ENCODE data around the gene CYP11A1. TPM values are rescaled to one million over a fixed set of nuclear protein-coding genes. Genes with fewer than 3 reads are reported as not detected.

Gene CYP11A1
- total RNA-seq, 2 experiments from 2014 or later, result 0.29 to 0.31 TPM

DNA sequence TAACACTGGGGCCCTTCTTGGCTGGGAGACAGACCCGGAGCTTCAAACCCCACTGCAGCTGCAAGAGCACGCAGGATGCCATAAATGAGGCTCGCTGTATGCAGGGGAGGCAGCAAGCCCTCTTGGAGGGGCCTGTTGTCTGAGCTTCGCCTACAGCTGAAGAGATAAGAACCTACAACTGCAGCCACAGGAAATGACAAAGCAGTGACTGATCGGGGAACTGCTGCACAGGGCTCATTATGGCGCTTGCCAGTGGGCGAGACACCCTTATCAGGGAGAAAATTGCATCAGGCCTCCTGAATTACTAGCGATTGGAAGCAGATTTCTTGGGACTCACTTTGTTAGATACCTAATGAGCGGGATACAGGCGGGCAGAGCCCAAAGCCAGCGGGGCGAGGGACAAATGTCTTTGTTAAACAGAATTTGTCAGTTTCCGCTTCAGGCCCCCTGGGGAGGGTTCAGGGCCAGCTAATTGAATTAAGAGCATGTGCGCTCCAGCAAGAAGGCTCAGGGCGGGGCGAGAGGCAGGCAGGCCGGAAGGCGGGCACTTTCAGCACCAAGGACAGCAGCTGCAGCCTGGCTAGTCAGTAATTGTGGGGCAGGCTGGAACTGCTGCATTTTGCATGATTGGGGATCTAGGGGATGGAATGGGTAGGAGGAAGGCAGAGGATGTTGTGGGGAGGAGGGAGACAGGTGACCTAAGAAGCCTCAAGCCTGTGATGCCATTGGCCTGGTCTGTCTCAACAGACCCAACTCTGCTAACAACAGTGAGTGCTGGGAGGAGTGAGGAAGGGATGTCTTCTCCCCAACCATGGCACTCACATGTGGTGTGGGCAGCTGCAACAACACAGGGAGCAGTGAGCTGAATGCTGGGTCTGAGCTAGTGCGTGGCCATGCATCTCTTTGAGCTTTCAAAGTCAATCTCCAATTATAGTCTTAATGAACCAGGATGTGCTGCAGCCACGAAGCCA is 76.1 kb downstream of the CYP11A1 start:
- TF ChIP-seq, protein P1, sequence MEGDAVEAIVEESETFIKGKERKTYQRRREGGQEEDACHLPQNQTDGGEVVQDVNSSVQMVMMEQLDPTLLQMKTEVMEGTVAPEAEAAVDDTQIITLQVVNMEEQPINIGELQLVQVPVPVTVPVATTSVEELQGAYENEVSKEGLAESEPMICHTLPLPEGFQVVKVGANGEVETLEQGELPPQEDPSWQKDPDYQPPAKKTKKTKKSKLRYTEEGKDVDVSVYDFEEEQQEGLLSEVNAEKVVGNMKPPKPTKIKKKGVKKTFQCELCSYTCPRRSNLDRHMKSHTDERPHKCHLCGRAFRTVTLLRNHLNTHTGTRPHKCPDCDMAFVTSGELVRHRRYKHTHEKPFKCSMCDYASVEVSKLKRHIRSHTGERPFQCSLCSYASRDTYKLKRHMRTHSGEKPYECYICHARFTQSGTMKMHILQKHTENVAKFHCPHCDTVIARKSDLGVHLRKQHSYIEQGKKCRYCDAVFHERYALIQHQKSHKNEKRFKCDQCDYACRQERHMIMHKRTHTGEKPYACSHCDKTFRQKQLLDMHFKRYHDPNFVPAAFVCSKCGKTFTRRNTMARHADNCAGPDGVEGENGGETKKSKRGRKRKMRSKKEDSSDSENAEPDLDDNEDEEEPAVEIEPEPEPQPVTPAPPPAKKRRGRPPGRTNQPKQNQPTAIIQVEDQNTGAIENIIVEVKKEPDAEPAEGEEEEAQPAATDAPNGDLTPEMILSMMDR (IDR thresholded peaks at IDR 0.05), result no peak
- peaks cover 13% of the 10 kb centered on the region for H3K4me1 Mint-ChIP-seq (ENCODE audit: low read depth)
- no peaks in the 10 kb centered on the region for H3K36me3 Mint-ChIP-seq (ENCODE audit: low read depth)
- peaks cover 21% of the 10 kb centered on the region for H3K27me3 Mint-ChIP-seq
- H3K9me3 Mint-ChIP-seq, result no peaks in the 10 kb centered on the region
- CTCF ChIA-PET, result interaction anchor here (1.1 to 1.3 kb wide), 2 partner anchors 16 to 17 kb away, joined by 3 read pairs; no protein-coding TSS in a partner anchor
- peak; percentile 93 for ATAC-seq
- H3K4me3 Mint-ChIP-seq, result no peak overlapping the region
- H3K27ac Mint-ChIP-seq, result peak overlapping the region; percentile 84
- peak; percentile 93 for DNase-seq
- intact Hi-C loops (cut with micrococcal nuclease), result loop anchor here (10.0 kb wide), 1 partner anchor 67 kb away; no protein-coding TSS in a partner anchor
- POLR2A ChIA-PET, result interaction anchor here (0.6 kb wide), 1 partner anchor 119 kb away, joined by 3 read pairs; no protein-coding TSS in a partner anchor

DNA sequence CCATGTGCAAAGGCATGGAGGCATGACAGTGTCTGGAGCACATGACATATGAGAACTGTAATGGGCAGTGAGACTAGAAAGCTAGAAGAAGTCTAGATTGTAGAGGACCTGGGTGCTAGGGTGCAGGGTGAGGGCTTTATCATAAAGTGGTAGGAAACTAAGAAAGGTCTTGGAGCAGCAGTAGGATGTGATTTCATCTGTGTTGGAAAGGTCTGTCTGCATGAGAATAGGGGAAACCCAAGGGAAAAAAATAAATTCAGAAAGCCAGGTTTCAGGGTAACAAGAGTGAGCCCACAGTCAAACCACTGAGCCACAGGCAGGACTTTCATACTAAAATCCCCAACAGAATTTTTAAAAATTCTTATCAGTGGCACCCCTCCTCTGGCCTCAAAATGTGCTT is 76.8 kb downstream of the CYP11A1 start:
- intact Hi-C loops (cut with micrococcal nuclease), result loop anchor here (10.0 kb wide), 1 partner anchor 66 kb away; no protein-coding TSS in a partner anchor
- Mint-ChIP-seq H3K27me3 (peaks cover 21% of the 10 kb centered on the region), H3K36me3 (ENCODE audit: low read depth) (no peaks in the 10 kb centered on the region)

DNA sequence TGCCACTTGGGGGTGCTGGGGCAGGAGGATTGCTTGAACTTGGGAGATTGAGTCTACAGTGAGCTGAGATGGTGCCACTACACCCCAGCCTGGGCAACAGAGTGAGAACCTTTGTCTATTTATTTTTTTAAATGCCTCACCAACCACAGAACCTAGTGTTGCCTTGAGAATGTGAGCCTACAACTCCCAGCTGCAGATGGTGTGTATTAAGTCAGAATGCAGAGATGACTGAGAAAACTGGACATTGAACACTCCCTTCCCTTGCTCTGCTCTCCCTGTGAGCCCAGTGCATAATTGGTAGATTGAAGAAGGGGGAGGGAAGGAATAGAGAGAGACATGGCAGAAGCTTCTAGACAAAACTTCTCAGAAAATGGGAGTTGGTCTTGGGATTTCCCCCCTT is 77.8 kb downstream of the CYP11A1 start:
- DNase-seq (no peak), ATAC-seq (no peak)
- Mint-ChIP-seq H3K4me3 (no peak overlapping the region), H3K9me3 (no peaks in the 10 kb centered on the region), H3K36me3 (ENCODE audit: low read depth) (no peaks in the 10 kb centered on the region), H3K27me3 (peaks cover 18% of the 10 kb centered on the region), H3K27ac (no peak overlapping the region), H3K4me1 (ENCODE audit: low read depth) (peaks cover 13% of the 10 kb centered on the region)
- TF ChIP-seq, protein P1 (IDR thresholded peaks at IDR 0.05), result no peak
- intact Hi-C loops (cut with micrococcal nuclease), result loop anchor here (10.0 kb wide), 1 partner anchor 65 kb away; no protein-coding TSS in a partner anchor
- POLR2A ChIA-PET, result interaction anchor here (0.6 kb wide), 1 partner anchor 89 kb away, joined by 3 read pairs; no protein-coding TSS in a partner anchor
- CTCF ChIA-PET, result interaction anchor here (1.1 kb wide), 1 partner anchor 33 kb away, joined by 3 read pairs; no protein-coding TSS in a partner anchor

More for the DNA sequence above, 76.8 kb downstream of the CYP11A1 start:
- no peak for DNase-seq
- Mint-ChIP-seq H3K27ac (peak overlapping the region; percentile 84), H3K4me3 (no peak overlapping the region), H3K4me1 (ENCODE audit: low read depth) (peaks cover 13% of the 10 kb centered on the region), H3K9me3 (no peaks in the 10 kb centered on the region)
- CTCF ChIA-PET, result no interaction called here
- peak; percentile 33 for ATAC-seq
- TF ChIP-seq, protein P1 (IDR thresholded peaks at IDR 0.05), result no peak
- POLR2A ChIA-PET, result no interaction called here

Small RNA genes within 50 kb of the gene (microRNA-seq; reads per million reads assigned to microRNA genes)
- gene MIR6881 (ENCODE audit: borderline microRNAs expressed, borderline replicate concordance), result 2.1 reads per million

Other genes starting within 250 kb of the CYP11A1 start
- gene ISLR2, start 237.1 kb downstream of the CYP11A1 start, total RNA-seq, result not detected
- not detected for gene ISLR, start 193.9 kb downstream of the CYP11A1 start, total RNA-seq
- under 1 TPM; 0.51 to 0.72 TPM for gene STRA6, start 164.9 kb downstream of the CYP11A1 start, total RNA-seq
- gene CCDC33, start 131.3 kb downstream of the CYP11A1 start, total RNA-seq, result under 1 TPM; 0.16 to 0.38 TPM
- 10 to 100 TPM; 62.4 TPM for gene SEMA7A, start 66.3 kb upstream of the CYP11A1 start, total RNA-seq
- 10 to 100 TPM; 48.8 to 53.3 TPM for gene UBL7, start 93.5 kb upstream of the CYP11A1 start, total RNA-seq
- gene ARID3B, start 173.6 kb upstream of the CYP11A1 start, total RNA-seq, result 10 to 100 TPM; 35.2 to 36.2 TPM
- gene CLK3, start 248.2 kb upstream of the CYP11A1 start, total RNA-seq, result 100 to 1,000 TPM; 159 to 168 TPM

All from activated CD8-positive, alpha-beta T cell treated with anti-CD3 and anti-CD28 coated beads for 36 hours (primary cell).